ENCODE measurements around the gene HS3ST3B1.

Gene HS3ST3B1

GRCh38 chr17:14269473-14269872 is 31.4 kb upstream of the HS3ST3B1 start:
- no peak for TF ChIP-seq REST (IDR thresholded peaks at IDR 0.05; ENCODE audit: insufficient replicate concordance, low read depth)
- no peak for TF ChIP-seq SPI1 (IDR thresholded peaks at IDR 0.05; ENCODE audit: borderline replicate concordance, low read depth)
- TF ChIP-seq GABPA (IDR thresholded peaks at IDR 0.05; ENCODE audit: low read depth): no peak
- TF ChIP-seq CTCF (IDR thresholded peaks at IDR 0.05; ENCODE audit: insufficient read depth, low read length): no peak
- TF ChIP-seq POLR2AphosphoS5 (IDR thresholded peaks at IDR 0.05; ENCODE audit: low read depth): no peak
- Histone ChIP-seq H3K4me3 (replicated peaks; ENCODE audit: insufficient read depth, low read length) (no peak overlapping the region), H3K27me3 (ENCODE audit: insufficient read depth, poor library complexity, severe bottlenecking) (no peaks in the 10 kb centered on the region), H3K27ac (replicated peaks) (no peak overlapping the region)
- DNase-seq (ENCODE audit: low read depth in 1 of 2, low spot score in 1 of 2): no peak

GRCh38 chr17:14270508-14270907 is 30.4 kb upstream of the HS3ST3B1 start:
- Histone ChIP-seq H3K27me3 (ENCODE audit: insufficient read depth, poor library complexity, severe bottlenecking) (no peaks in the 10 kb centered on the region), H3K4me3 (replicated peaks; ENCODE audit: insufficient read depth, low read length) (no peak overlapping the region), H3K27ac (replicated peaks) (no peak overlapping the region)
- TF ChIP-seq CTCF (IDR thresholded peaks at IDR 0.05; ENCODE audit: insufficient read depth, low read length) (no peak), SPI1 (IDR thresholded peaks at IDR 0.05; ENCODE audit: borderline replicate concordance, low read depth) (no peak), REST (IDR thresholded peaks at IDR 0.05; ENCODE audit: insufficient replicate concordance, low read depth) (no peak), GABPA (IDR thresholded peaks at IDR 0.05; ENCODE audit: low read depth) (no peak), POLR2AphosphoS5 (IDR thresholded peaks at IDR 0.05; ENCODE audit: low read depth) (no peak)
- DNase-seq (ENCODE audit: low read depth in 1 of 2, low spot score in 1 of 2): no peak

- no peak overlapping the region for H3K27ac ChIP-seq (replicated peaks)
- H3K4me3 ChIP-seq (replicated peaks; ENCODE audit: insufficient read depth, low read length): no peak overlapping the region
- TF ChIP-seq GABPA (IDR thresholded peaks at IDR 0.05; ENCODE audit: low read depth) (no peak), SPI1 (IDR thresholded peaks at IDR 0.05; ENCODE audit: borderline replicate concordance, low read depth) (no peak), REST (IDR thresholded peaks at IDR 0.05; ENCODE audit: insufficient replicate concordance, low read depth) (no peak), POLR2AphosphoS5 (IDR thresholded peaks at IDR 0.05; ENCODE audit: low read depth) (no peak), CTCF (IDR thresholded peaks at IDR 0.05; ENCODE audit: insufficient read depth, low read length) (no peak)
- no peaks in the 10 kb centered on the region for H3K27me3 ChIP-seq (ENCODE audit: insufficient read depth, poor library complexity, severe bottlenecking)
- no peak for DNase-seq (ENCODE audit: low read depth in 1 of 2, low spot score in 1 of 2)
Observed at GRCh38 chr17:14276535-14277250, 24.2 kb upstream of the HS3ST3B1 start.

All from HL-60 (cell line).